ENCODE results near the gene CCDC3.

CCDC3 gene

GRCh38 chr10:12919574-12919973 lies 81.9 kb downstream of the CCDC3 start:
- DNase-seq = no peak

GRCh38 chr10:12916587-12916986 lies 84.9 kb downstream of the CCDC3 start:
- no peak for DNase-seq

- DNase-seq = no peak
Measured at GRCh38 chr10:12915637-12916168, 85.8 kb downstream of the CCDC3 start.

- DNase-seq = no peak
Measured at GRCh38 chr10:12914111-12914510, 87.4 kb downstream of the CCDC3 start.

GRCh38 chr10:12911795-12912194 lies 89.7 kb downstream of the CCDC3 start:
- no peak for DNase-seq

GRCh38 chr10:12910835-12911234 lies 90.7 kb downstream of the CCDC3 start:
- no peak for DNase-seq

- DNase-seq = no peak
Measured at GRCh38 chr10:12909836-12910185, 91.7 kb downstream of the CCDC3 start.

GRCh38 chr10:12909182-12909835 lies 92.2 kb downstream of the CCDC3 start:
- DNase-seq = no peak

GRCh38 chr10:12908773-12909172 lies 92.7 kb downstream of the CCDC3 start:
- no peak for DNase-seq

- no peak for DNase-seq
Measured at GRCh38 chr10:12907656-12908055, 93.9 kb downstream of the CCDC3 start.

- DNase-seq = no peak
Measured at GRCh38 chr10:12906051-12906541, 95.4 kb downstream of the CCDC3 start.

GRCh38 chr10:12905067-12905466 lies 96.4 kb downstream of the CCDC3 start:
- DNase-seq = no peak

- DNase-seq = no peak
Measured at GRCh38 chr10:12902851-12903358, 98.6 kb downstream of the CCDC3 start.

- DNase-seq = peak; percentile 40
Measured at GRCh38 chr10:12902135-12902572, 99.4 kb downstream of the CCDC3 start.

GRCh38 chr10:12899546-12899945 lies 102.0 kb downstream of the CCDC3 start:
- DNase-seq = no peak

- DNase-seq = no peak
Measured at GRCh38 chr10:12898271-12898670, 103.2 kb downstream of the CCDC3 start.

- no peak for DNase-seq
Measured at GRCh38 chr10:12897278-12897677, 104.2 kb downstream of the CCDC3 start.

- no peak for DNase-seq
Measured at GRCh38 chr10:12896251-12896650, 105.3 kb downstream of the CCDC3 start.

GRCh38 chr10:12892924-12893323 lies 108.6 kb downstream of the CCDC3 start:
- DNase-seq = no peak

GRCh38 chr10:12890958-12891357 lies 110.6 kb downstream of the CCDC3 start:
- no peak for DNase-seq

- DNase-seq = no peak
Measured at GRCh38 chr10:12888470-12888869, 113.0 kb downstream of the CCDC3 start.

GRCh38 chr10:12887780-12888179 lies 113.7 kb downstream of the CCDC3 start:
- DNase-seq = no peak

GRCh38 chr10:12884851-12885250 lies 116.7 kb downstream of the CCDC3 start:
- DNase-seq = no peak

GRCh38 chr10:12880423-12880822 lies 121.1 kb downstream of the CCDC3 start:
- DNase-seq = no peak

GRCh38 chr10:12877150-12877549 lies 124.4 kb downstream of the CCDC3 start:
- no peak for DNase-seq

All from activated naive CD4-positive, alpha-beta T cell treated with anti-CD3 and anti-CD28 coated beads, Interleukin-2, amount 50 U/mL, for 16 hours (primary cell).